H9 (cell line): ENCODE data around the gene ARHGAP31. TPM values are rescaled to one million over a fixed set of nuclear protein-coding genes. Genes with fewer than 3 reads are reported as not detected.

Source experiments
- DNase-seq: peaks from one replicate; pipeline ENCODE4 v3.0.0-alpha.2; 2017
- H2AFZ ChIP-seq: one replicate; pipeline ENCODE4 v1.6.1; 2013; ENCODE audit warnings: mild to moderate bottlenecking, low read length, control low read depth, moderate library complexity
- H2AK5ac ChIP-seq: 2 replicates; pipeline ENCODE4 v1.6.1; 2013; ENCODE audit warnings: low read length, control low read depth, mixed read lengths; ENCODE audit not compliant: insufficient read length
- H2BK120ac ChIP-seq: one replicate; pipeline ENCODE4 v1.6.1; 2013; ENCODE audit warnings: low read depth, mild to moderate bottlenecking, low read length, control low read depth, inconsistent platforms; ENCODE audit not compliant: poor library complexity, severe bottlenecking
- H2BK12ac ChIP-seq: 2 replicates; pipeline ENCODE4 v1.6.1; 2013; ENCODE audit warnings: low read length, control low read depth, mixed read lengths, low read depth; ENCODE audit not compliant: insufficient read length
- H2BK15ac ChIP-seq: 2 replicates; pipeline ENCODE4 v1.6.1; 2013; ENCODE audit warnings: low read depth, low read length, control low read depth
- H2BK20ac ChIP-seq: one replicate; pipeline ENCODE4 v1.6.1; 2013; ENCODE audit warnings: low read depth, mild to moderate bottlenecking, low read length, control low read depth, inconsistent platforms; ENCODE audit not compliant: poor library complexity, severe bottlenecking
- H2BK5ac ChIP-seq: 2 replicates; pipeline ENCODE4 v1.6.1; 2013; ENCODE audit warnings: low read length, control low read depth, mixed read lengths; ENCODE audit not compliant: insufficient read length
- H3K14ac ChIP-seq: 2 replicates; pipeline ENCODE4 v1.6.1; 2013; ENCODE audit warnings: low read length, control low read depth; ENCODE audit not compliant: insufficient read depth
- H3K18ac ChIP-seq: 2 replicates; pipeline ENCODE4 v1.6.1; 2013; ENCODE audit warnings: low read depth, mild to moderate bottlenecking, mixed read lengths, low read length, control low read depth; ENCODE audit not compliant: insufficient read length
- H3K23ac ChIP-seq: 2 replicates; pipeline ENCODE4 v1.6.1; 2013; ENCODE audit warnings: low read length, control low read depth, mixed read lengths, low read depth; ENCODE audit not compliant: insufficient read length
- H3K23me2 ChIP-seq: 2 replicates; pipeline ENCODE4 v1.6.1; 2013; ENCODE audit warnings: low read depth, mild to moderate bottlenecking, mixed read lengths, low read length, control low read depth; ENCODE audit not compliant: insufficient read length, poor library complexity, severe bottlenecking
- H3K27ac ChIP-seq: 2 replicates; pipeline ENCODE4 v1.5.1; 2013; ENCODE audit warnings: low read length, control low read depth, mixed read lengths, low read depth; ENCODE audit not compliant: insufficient read length
- H3K27me3 ChIP-seq: 2 replicates; pipeline ENCODE4 v1.6.1; 2013; ENCODE audit warnings: low read length, control low read depth, inconsistent platforms; ENCODE audit not compliant: insufficient read depth
- H3K4ac ChIP-seq: 2 replicates; pipeline ENCODE4 v1.6.1; 2013; ENCODE audit warnings: low read depth, mild to moderate bottlenecking, control low read depth, inconsistent platforms, low read length, moderate library complexity
- H3K4me1 ChIP-seq: 2 replicates; pipeline ENCODE4 v1.6.1; 2013; ENCODE audit warnings: low read length, control low read depth, inconsistent platforms; ENCODE audit not compliant: insufficient read depth
- H3K4me2 ChIP-seq: 2 replicates; pipeline ENCODE4 v1.6.1; 2013; ENCODE audit warnings: low read length, control low read depth, mixed read lengths; ENCODE audit not compliant: insufficient read length, insufficient read depth
- H3K56ac ChIP-seq: 2 replicates; pipeline ENCODE4 v1.6.1; 2013; ENCODE audit warnings: low read depth, mild to moderate bottlenecking, mixed read lengths, low read length, control low read depth; ENCODE audit not compliant: insufficient read length
- H3K79me1 ChIP-seq: 2 replicates; pipeline ENCODE4 v1.6.1; 2013; ENCODE audit warnings: low read depth, mild to moderate bottlenecking, moderate library complexity, low read length, control low read depth, inconsistent platforms; ENCODE audit not compliant: insufficient read depth, poor library complexity, severe bottlenecking
- H3K79me2 ChIP-seq: 2 replicates; pipeline ENCODE4 v1.6.1; 2013; ENCODE audit warnings: low read length, control low read depth, inconsistent platforms; ENCODE audit not compliant: insufficient read depth
- H3K9ac ChIP-seq: 2 replicates; pipeline ENCODE4 v1.6.1; 2013; ENCODE audit warnings: low read length, control low read depth, mixed read lengths; ENCODE audit not compliant: insufficient read length; ENCODE audit errors: extremely low read depth
- H3K9me3 ChIP-seq: one replicate; pipeline ENCODE4 v1.6.1; 2013; ENCODE audit warnings: low read depth, low read length, inconsistent platforms; ENCODE audit not compliant: control insufficient read depth
- H3T11ph ChIP-seq: one replicate; pipeline ENCODE4 v1.6.1; 2013; ENCODE audit warnings: mild to moderate bottlenecking, low read length, control low read depth, inconsistent platforms
- H4K20me1 ChIP-seq: one replicate; pipeline ENCODE4 v1.6.1; 2013; ENCODE audit not compliant: control insufficient read depth, insufficient read length, insufficient read depth
- H4K5ac ChIP-seq: 2 replicates; pipeline ENCODE4 v1.6.1; 2013; ENCODE audit warnings: low read depth, mild to moderate bottlenecking, mixed read lengths, low read length, control low read depth; ENCODE audit not compliant: insufficient read length
- H4K8ac ChIP-seq: replicated peaks from 2 replicates; pipeline ENCODE4 v1.6.1; 2013; ENCODE audit warnings: low read length, control low read depth, mixed read lengths, low read depth; ENCODE audit not compliant: insufficient read length
- H4K91ac ChIP-seq: 2 replicates; pipeline ENCODE4 v1.6.1; 2013; ENCODE audit warnings: low read depth, mild to moderate bottlenecking, moderate library complexity, mixed read lengths, low read length, control low read depth; ENCODE audit not compliant: insufficient read length
- H3K27ac Mint-ChIP-seq, 3 experiments: 2 replicates in 2 of 3; 3 replicates in 1 of 3; pipeline ENCODE4 v1.8.0; 2020 to 2021; ENCODE audit warnings: mixed read lengths in 3 of 3, mild to moderate bottlenecking in 1 of 3, moderate library complexity in 1 of 3
- H3K27me3 Mint-ChIP-seq: 2 replicates; pipeline ENCODE4 v1.8.0; 2021; ENCODE audit warnings: low read depth, mild to moderate bottlenecking, moderate library complexity, mixed read lengths
- H3K36me3 Mint-ChIP-seq, 3 experiments: 2 replicates in 2 of 3; 3 replicates in 1 of 3; pipeline ENCODE4 v1.8.0; 2020 to 2021; ENCODE audit warnings: low read depth in 3 of 3, mixed read lengths in 3 of 3; ENCODE audit not compliant: insufficient read depth in 1 of 3
- H3K4me1 Mint-ChIP-seq, 2 experiments: 2 replicates each; pipeline ENCODE4 v1.8.0; 2020; ENCODE audit warnings: mixed read lengths in 2 of 2
- H3K4me3 Mint-ChIP-seq, 2 experiments: 2 replicates in 1 of 2; 3 replicates in 1 of 2; pipeline ENCODE4 v1.8.0; 2020 to 2021; ENCODE audit warnings: mild to moderate bottlenecking in 2 of 2, mixed read lengths in 2 of 2, moderate library complexity in 1 of 2
- H3K9me3 Mint-ChIP-seq, 2 experiments: 2 replicates in 1 of 2; 3 replicates in 1 of 2; pipeline ENCODE4 v1.8.0; 2020; ENCODE audit warnings: mild to moderate bottlenecking in 2 of 2, mixed read lengths in 2 of 2, moderate library complexity in 1 of 2
- WGBS: extraction: QIAGEN DNeasy Blood & Tissue Kit; methylation state at CpG from one replicate; pipeline ENCODE4 v1.1.7; 2013; ENCODE audit warnings: missing lambda C conversion rate, low lambda C conversion rate, mixed read lengths; ENCODE audit not compliant: insufficient read length; ENCODE audit errors: extremely low coverage; 5-methylcytosine and 5-hydroxymethylcytosine counted together
- total RNA-seq: library from RNA; stranded (reverse); gene quantifications from 2 replicates; pipeline ENCODE4 v1.2.1, GENCODE V29; 2021
- TF ChIP-seq, protein P1 (sequence below): fragments of 200-600 bp; sonication (generic); conservative IDR thresholded peaks from 3 replicates; pipeline ENCODE4 v1.8.0; 2021; ENCODE audit warnings: antibody characterized with exemption, mild to moderate bottlenecking

Gene ARHGAP31
- total RNA-seq, 1 experiment from 2014 or later = 2.2 TPM

DNA sequence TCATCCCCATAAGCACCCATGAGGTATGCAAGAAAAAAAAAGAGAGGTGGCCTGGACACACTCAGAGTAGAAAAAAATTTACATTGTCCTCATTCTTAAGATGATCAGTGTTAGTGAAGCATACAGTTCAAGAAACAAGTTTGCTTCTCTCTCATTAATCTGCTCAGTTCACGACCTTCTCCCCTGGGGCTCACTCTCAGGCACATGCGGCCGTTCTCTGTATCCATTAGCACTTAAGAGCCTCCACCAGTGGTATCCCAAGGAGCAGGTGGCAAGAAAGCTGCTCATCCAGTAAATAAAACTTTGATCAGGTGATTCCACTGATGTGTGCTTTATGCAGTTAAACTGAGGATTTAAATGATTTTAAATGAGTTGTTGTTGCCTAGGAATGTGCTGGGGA lies 57.4 kb downstream of the ARHGAP31 start:
- Histone ChIP-seq H4K5ac (no peak overlapping the region), H2BK12ac (no peak overlapping the region), H3K27ac (no peak overlapping the region), H2BK120ac (no peak overlapping the region), H2AK5ac (no peak overlapping the region), H2BK15ac (no peak overlapping the region), H3K27me3 (no peaks in the 10 kb centered on the region), H3K9ac (no peak overlapping the region), H3T11ph (no peak overlapping the region), H3K14ac (no peak overlapping the region), H4K91ac (no peak overlapping the region), H3K79me1 (no peaks in the 10 kb centered on the region), H3K9me3 (no peaks in the 10 kb centered on the region), H3K56ac (no peak overlapping the region), H4K20me1 (no peaks in the 10 kb centered on the region), H2BK20ac (no peak overlapping the region), H4K8ac (no peak overlapping the region), H3K23ac (no peak overlapping the region), H3K4me2 (no peak overlapping the region), H3K23me2 (no peaks in the 10 kb centered on the region), H3K4ac (no peak overlapping the region), H2BK5ac (no peak overlapping the region), H3K4me1 (peaks cover 20% of the 10 kb centered on the region), H3K79me2 (no peaks in the 10 kb centered on the region), H3K18ac (no peak overlapping the region), H2AFZ (no peak overlapping the region)
- no peak overlapping the region for H3K4me3 Mint-ChIP-seq
- H3K4me1 Mint-ChIP-seq = peaks cover 65 to 66% of the 10 kb centered on the region in 2 experiments
- peaks cover 3% of the 10 kb centered on the region; the same call in 1 of the 2 replicates for H3K27me3 Mint-ChIP-seq
- no CpG with 5 or more reads among the region's 3 CpGs for WGBS
- DNase-seq = no peak
- H3K36me3 Mint-ChIP-seq = peaks cover 0 to 8% (median 4%) of the 10 kb centered on the region in 3 experiments; a peak in 3 of 7 replicates
- peak overlapping the region in 2 of 3 experiments; percentile 24 to 99; a peak in 2 of 7 replicates for H3K27ac Mint-ChIP-seq
- peaks cover 9 to 13% of the 10 kb centered on the region in 2 experiments for H3K9me3 Mint-ChIP-seq
- TF ChIP-seq, protein P1, sequence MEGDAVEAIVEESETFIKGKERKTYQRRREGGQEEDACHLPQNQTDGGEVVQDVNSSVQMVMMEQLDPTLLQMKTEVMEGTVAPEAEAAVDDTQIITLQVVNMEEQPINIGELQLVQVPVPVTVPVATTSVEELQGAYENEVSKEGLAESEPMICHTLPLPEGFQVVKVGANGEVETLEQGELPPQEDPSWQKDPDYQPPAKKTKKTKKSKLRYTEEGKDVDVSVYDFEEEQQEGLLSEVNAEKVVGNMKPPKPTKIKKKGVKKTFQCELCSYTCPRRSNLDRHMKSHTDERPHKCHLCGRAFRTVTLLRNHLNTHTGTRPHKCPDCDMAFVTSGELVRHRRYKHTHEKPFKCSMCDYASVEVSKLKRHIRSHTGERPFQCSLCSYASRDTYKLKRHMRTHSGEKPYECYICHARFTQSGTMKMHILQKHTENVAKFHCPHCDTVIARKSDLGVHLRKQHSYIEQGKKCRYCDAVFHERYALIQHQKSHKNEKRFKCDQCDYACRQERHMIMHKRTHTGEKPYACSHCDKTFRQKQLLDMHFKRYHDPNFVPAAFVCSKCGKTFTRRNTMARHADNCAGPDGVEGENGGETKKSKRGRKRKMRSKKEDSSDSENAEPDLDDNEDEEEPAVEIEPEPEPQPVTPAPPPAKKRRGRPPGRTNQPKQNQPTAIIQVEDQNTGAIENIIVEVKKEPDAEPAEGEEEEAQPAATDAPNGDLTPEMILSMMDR = no peak
